ENCODE results near the gene NINL.

DNA sequence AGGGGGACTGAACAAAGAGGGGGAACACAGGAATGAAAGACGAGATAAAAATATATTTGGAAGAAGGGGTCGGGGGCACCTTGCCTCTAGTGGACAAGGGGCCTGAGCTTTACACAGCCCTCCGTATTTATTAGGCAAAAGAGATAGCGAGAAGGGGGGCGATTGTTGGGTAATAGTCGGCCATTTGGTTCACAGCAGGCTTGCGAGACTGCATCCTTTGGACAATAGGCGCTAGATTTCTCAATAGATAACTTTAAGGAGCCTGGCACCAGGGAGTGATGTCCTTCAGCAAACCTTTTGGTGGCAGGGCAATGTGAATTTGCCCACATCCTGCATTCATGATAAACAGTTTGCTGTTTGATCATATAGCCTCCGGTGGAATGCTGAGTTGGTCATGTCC, 41.4 kb upstream of the NINL start:
- TF ChIP-seq CHD1 (IDR thresholded peaks at IDR 0.05; ENCODE audit: low read depth, low read length) (no peak), POLR2A (IDR thresholded peaks at IDR 0.05; ENCODE audit: low read depth, low read length) (no peak), RAD21 (IDR thresholded peaks at IDR 0.05; ENCODE audit: low read length) (no peak), RCOR1 (IDR thresholded peaks at IDR 0.05; ENCODE audit: insufficient replicate concordance, low read length) (no peak), BHLHE40 (IDR thresholded peaks at IDR 0.05; ENCODE audit: low read depth, low read length) (no peak), MAFK (IDR thresholded peaks at IDR 0.05; ENCODE audit: low read depth, low read length) (no peak), MAZ (IDR thresholded peaks at IDR 0.05; ENCODE audit: borderline replicate concordance, low read depth, low read length) (no peak), RFX5 (IDR thresholded peaks at IDR 0.05; ENCODE audit: low read depth, low read length) (no peak)
- TF ChIP-seq, protein P1, sequence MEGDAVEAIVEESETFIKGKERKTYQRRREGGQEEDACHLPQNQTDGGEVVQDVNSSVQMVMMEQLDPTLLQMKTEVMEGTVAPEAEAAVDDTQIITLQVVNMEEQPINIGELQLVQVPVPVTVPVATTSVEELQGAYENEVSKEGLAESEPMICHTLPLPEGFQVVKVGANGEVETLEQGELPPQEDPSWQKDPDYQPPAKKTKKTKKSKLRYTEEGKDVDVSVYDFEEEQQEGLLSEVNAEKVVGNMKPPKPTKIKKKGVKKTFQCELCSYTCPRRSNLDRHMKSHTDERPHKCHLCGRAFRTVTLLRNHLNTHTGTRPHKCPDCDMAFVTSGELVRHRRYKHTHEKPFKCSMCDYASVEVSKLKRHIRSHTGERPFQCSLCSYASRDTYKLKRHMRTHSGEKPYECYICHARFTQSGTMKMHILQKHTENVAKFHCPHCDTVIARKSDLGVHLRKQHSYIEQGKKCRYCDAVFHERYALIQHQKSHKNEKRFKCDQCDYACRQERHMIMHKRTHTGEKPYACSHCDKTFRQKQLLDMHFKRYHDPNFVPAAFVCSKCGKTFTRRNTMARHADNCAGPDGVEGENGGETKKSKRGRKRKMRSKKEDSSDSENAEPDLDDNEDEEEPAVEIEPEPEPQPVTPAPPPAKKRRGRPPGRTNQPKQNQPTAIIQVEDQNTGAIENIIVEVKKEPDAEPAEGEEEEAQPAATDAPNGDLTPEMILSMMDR (conservative IDR thresholded peaks at IDR 0.05; ENCODE audit: low read depth, low read length): no peak
- TF ChIP-seq, protein P2, sequence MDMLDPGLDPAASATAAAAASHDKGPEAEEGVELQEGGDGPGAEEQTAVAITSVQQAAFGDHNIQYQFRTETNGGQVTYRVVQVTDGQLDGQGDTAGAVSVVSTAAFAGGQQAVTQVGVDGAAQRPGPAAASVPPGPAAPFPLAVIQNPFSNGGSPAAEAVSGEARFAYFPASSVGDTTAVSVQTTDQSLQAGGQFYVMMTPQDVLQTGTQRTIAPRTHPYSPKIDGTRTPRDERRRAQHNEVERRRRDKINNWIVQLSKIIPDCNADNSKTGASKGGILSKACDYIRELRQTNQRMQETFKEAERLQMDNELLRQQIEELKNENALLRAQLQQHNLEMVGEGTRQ (IDR thresholded peaks at IDR 0.05; ENCODE audit: low read depth, low read length): no peak
